ENCODE data around the gene ASTL. TPM values are rescaled to one million over a fixed set of nuclear protein-coding genes. Genes with fewer than 3 reads are reported as not detected.

The ASTL gene
- total RNA-seq, 1 donor from 2014 or later, result not detected

GRCh38 chr2:96083064-96083939 lies 55.0 kb downstream of the ASTL start:
- no peak for DNase-seq (ENCODE audit: low spot score)
- TF ChIP-seq EZH2 (IDR thresholded peaks at IDR 0.05), result no peak
- no peak for TF ChIP-seq EZH2phosphoT487 (IDR thresholded peaks at IDR 0.05)
- TF ChIP-seq CTCF (IDR thresholded peaks at IDR 0.05), result no peak
- no peaks in the 10 kb centered on the region for H3K36me3 ChIP-seq

GRCh38 chr2:96082211-96083063 lies 55.9 kb downstream of the ASTL start:
- Mint-ChIP-seq H3K4me3 (no peak overlapping the region), H3K4me1 (peaks cover 6% of the 10 kb centered on the region), H3K27ac (no peak overlapping the region), H3K27me3 (ENCODE audit: insufficient read depth, low read depth) (peaks cover 13% of the 10 kb centered on the region), H3K9me3 (peaks cover 4% of the 10 kb centered on the region), H3K36me3 (no peaks in the 10 kb centered on the region)
- Histone ChIP-seq H3K4me3 (no peak overlapping the region), H3K9ac (no peak overlapping the region), H3K4me2 (no peak overlapping the region), H2AFZ (replicated peaks) (no peak overlapping the region), H3K9me3 (ENCODE audit: low read depth) (no peaks in the 10 kb centered on the region), H3K27me3 (no peaks in the 10 kb centered on the region), H3K27ac (no peak overlapping the region), H3K36me3 (no peaks in the 10 kb centered on the region), H3K4me1 (no peaks in the 10 kb centered on the region), H3F3A (ENCODE audit: low read depth) (no peaks in the 10 kb centered on the region), H3K79me2 (ENCODE audit: low read depth) (no peaks in the 10 kb centered on the region), H4K20me1 (ENCODE audit: low read depth) (no peaks in the 10 kb centered on the region)
- no peak for DNase-seq (ENCODE audit: low spot score)
- TF ChIP-seq EZH2phosphoT487 (IDR thresholded peaks at IDR 0.05), result no peak
- no peak for TF ChIP-seq CTCF (IDR thresholded peaks at IDR 0.05)
- TF ChIP-seq EZH2 (IDR thresholded peaks at IDR 0.05), result no peak

More at GRCh38 chr2:96083064-96083939, 55.0 kb downstream of the ASTL start:
- no peak overlapping the region for H3K27ac ChIP-seq
- H3F3A ChIP-seq (ENCODE audit: low read depth), result no peaks in the 10 kb centered on the region
- no peaks in the 10 kb centered on the region for H3K4me1 ChIP-seq
- H3K4me2 ChIP-seq, result no peak overlapping the region
- peak overlapping the region; percentile 61 for H3K27ac Mint-ChIP-seq
- H3K4me1 Mint-ChIP-seq, result peaks cover 6% of the 10 kb centered on the region
- peaks cover 13% of the 10 kb centered on the region for H3K27me3 Mint-ChIP-seq (ENCODE audit: insufficient read depth, low read depth)
- H3K27me3 ChIP-seq, result no peaks in the 10 kb centered on the region
- no peak overlapping the region for H3K4me3 Mint-ChIP-seq
- no peaks in the 10 kb centered on the region for H4K20me1 ChIP-seq (ENCODE audit: low read depth)
- no peaks in the 10 kb centered on the region for H3K36me3 Mint-ChIP-seq
- peaks cover 3% of the 10 kb centered on the region for H3K9me3 Mint-ChIP-seq
- no peaks in the 10 kb centered on the region for H3K79me2 ChIP-seq (ENCODE audit: low read depth)
- H2AFZ ChIP-seq (replicated peaks), result no peak overlapping the region
- no peaks in the 10 kb centered on the region for H3K9me3 ChIP-seq (ENCODE audit: low read depth)
- no peak overlapping the region for H3K9ac ChIP-seq
- no peak overlapping the region for H3K4me3 ChIP-seq

GRCh38 chr2:96081042-96081441 lies 57.3 kb downstream of the ASTL start:
- Histone ChIP-seq H4K20me1 (ENCODE audit: low read depth) (no peaks in the 10 kb centered on the region), H2AFZ (replicated peaks) (no peak overlapping the region), H3K27me3 (no peaks in the 10 kb centered on the region), H3K27ac (no peak overlapping the region), H3K36me3 (no peaks in the 10 kb centered on the region), H3K4me3 (no peak overlapping the region), H3K79me2 (ENCODE audit: low read depth) (no peaks in the 10 kb centered on the region), H3K4me1 (no peaks in the 10 kb centered on the region), H3K9me3 (ENCODE audit: low read depth) (no peaks in the 10 kb centered on the region), H3K9ac (no peak overlapping the region), H3K4me2 (no peak overlapping the region), H3F3A (ENCODE audit: low read depth) (no peaks in the 10 kb centered on the region)
- DNase-seq (ENCODE audit: low spot score), result no peak
- TF ChIP-seq EZH2phosphoT487 (IDR thresholded peaks at IDR 0.05) (no peak), CTCF (IDR thresholded peaks at IDR 0.05) (no peak), EZH2 (IDR thresholded peaks at IDR 0.05) (no peak)
- peaks cover 6% of the 10 kb centered on the region for H3K4me1 Mint-ChIP-seq
- H3K4me3 Mint-ChIP-seq, result no peak overlapping the region
- H3K36me3 Mint-ChIP-seq, result no peaks in the 10 kb centered on the region
- no peak overlapping the region for H3K27ac Mint-ChIP-seq
- H3K27me3 Mint-ChIP-seq (ENCODE audit: insufficient read depth, low read depth), result peaks cover 13% of the 10 kb centered on the region
- H3K9me3 Mint-ChIP-seq, result peaks cover 11% of the 10 kb centered on the region

Measured in neural progenitor cell (in vitro differentiated cells).